Prostate gland (tissue), 2 donors: ENCODE results near the gene TMC8.

Experiments used
- CTCF ChIP-seq, 4 experiments: fragments of 200-600 bp in 2 of 4; fragments of 450-650 bp in 2 of 4; sonication (generic) in 2 of 4; IDR thresholded peaks; 1 replicate in 3 of 4; 2 replicates in 1 of 4; pipeline ENCODE4 v1.5.1; 2016 to 2019; ENCODE audit warnings: antibody characterized with exemption in 4 of 4, mild to moderate bottlenecking in 2 of 4, moderate library complexity in 2 of 4
- POLR2AphosphoS5 ChIP-seq: sonication (generic); formaldehyde crosslinking; IDR thresholded peaks from one replicate; pipeline ENCODE4 v1.6.1; 2017; ENCODE audit warnings: antibody characterized with exemption

- no peak for TF ChIP-seq CTCF (IDR thresholded peaks at IDR 0.05)
- TF ChIP-seq POLR2AphosphoS5, result no peak
Observed at GRCh38 chr17:78144736-78145641, 14.4 kb downstream of the TMC8 start.
